H4 (cell line): ENCODE results near the gene UXT. TPM values are rescaled to one million over a fixed set of nuclear protein-coding genes. Genes with fewer than 3 reads are reported as not detected.
"Not testable (repeated sequence)": the region's sequence is repeated elsewhere in the genome, so short reads cannot be mapped to it uniquely, and the experiment has no call there.

Source experiments
- DNase-seq: peaks from one replicate; pipeline ENCODE4 v3.0.0-alpha.2; 2015; ENCODE audit warnings: low spot score
- total RNA-seq: library from RNA; depleted of rRNA; stranded (reverse); fragments of >200 nt; shearing (Covaris generic); gene quantifications from 2 replicates; pipeline ENCODE4 v1.2.3, GENCODE V29; 2014; rRNA removed

Gene UXT
- total RNA-seq, 1 experiment from 2014 or later = 248 TPM

DNA sequence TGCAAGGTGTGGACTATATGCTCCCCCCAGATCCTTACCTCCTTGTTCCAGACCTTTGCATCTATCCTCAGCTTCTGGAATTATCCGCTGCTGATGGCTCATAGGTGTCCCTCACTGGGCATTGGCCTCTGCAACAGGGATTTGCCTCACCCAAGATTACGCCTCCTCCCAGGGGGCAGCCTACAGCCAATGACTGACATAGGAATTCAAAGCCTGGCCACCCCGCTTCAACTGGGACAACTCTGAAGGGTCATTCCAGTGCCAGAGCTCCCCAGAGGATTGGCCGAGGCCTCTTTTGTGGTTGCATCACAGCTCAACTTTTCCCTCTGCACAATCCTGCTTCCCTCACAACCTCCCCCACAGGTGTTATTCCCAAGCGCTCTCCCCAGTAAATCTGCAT lies 44.4 kb downstream of the UXT start:
- no peak for DNase-seq

GRCh38 chrX:47613082-47613481 lies 45.9 kb downstream of the UXT start:
- no peak for DNase-seq

GRCh38 chrX:47612418-47612817 lies 46.6 kb downstream of the UXT start:
- no peak for DNase-seq

- no peak for DNase-seq
Measured at GRCh38 chrX:47611926-47612325, 47.1 kb downstream of the UXT start.

- no peak for DNase-seq
Measured at GRCh38 chrX:47611489-47611888, 47.5 kb downstream of the UXT start.

GRCh38 chrX:47610511-47610910 lies 48.5 kb downstream of the UXT start:
- no peak for DNase-seq

DNA sequence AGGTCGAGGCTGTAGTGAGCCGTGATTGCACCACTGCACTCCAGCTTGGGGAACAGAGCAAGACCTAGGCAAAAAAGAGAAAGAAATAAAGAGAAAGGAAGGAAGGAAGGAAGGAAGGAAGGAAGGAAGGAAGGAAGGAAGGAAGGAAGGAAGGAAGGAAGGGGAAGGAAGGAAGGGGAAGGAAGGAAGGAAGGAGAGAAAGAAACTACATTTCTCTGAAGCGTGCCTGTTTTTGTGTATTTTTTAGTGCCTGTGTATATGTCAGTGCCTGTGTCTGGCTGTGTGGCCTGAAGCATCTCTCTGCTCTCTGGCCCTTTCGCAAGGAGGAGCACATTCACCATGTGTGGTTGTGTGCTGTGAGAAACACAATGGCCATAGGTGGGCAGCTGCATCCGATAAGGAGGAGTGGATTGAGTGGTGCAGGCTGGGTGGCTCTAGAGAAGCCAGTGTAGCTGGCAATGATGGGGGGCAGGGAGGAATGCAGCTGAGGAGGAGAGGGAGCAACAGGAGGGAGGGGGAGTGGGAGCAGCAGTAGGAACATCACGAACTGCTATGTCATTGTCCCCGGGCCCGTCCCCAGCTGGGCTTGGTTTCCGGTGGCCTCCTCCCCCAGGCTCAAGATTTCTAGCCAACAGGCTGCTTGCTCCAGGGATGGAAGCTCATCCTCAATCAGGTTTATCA lies 50.7 kb downstream of the UXT start:
- DNase-seq = no peak

DNA sequence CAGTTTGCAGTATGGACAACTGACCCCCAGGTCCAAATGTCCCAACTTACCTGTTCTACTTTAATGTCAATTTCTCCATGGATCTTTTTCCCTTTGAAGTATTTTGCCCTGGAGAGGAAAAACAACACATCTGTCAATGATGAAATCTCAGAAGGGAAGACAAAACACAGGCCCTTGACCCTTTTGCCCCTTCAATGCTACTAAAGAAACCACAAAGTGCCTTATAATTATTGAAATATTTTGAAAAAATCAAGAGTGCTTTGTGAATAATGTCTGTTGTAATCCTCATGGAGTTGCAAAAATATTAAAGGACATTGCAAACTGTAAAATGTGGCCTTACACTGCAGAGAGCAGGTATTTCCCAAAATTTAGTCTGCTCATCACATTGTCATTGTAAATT lies 51.9 kb downstream of the UXT start:
- DNase-seq = no peak

- no peak for DNase-seq
Measured at GRCh38 chrX:47605024-47605423, 54.0 kb downstream of the UXT start.

DNA sequence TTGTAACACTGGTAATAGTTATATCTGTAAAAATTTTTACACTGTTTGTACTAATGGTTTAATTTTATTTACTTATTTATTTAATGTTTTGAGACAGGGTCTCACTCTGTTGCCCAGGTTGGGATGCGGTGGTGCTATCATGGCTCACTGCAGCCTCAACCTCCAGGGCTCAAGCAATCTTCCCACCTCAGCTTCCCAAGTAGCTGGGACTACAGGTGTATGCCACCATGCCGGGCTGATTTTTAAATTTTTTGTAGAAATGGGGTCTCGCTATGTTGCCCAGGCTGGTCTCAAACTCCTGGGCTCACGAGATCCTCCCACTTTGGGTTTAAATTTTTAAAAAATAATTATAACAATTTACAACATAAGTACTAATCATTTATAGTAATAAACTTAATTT lies 55.9 kb downstream of the UXT start:
- not testable (repeated sequence) for DNase-seq

Other genes with a start within 250 kb of the UXT start
- gene ZNF41, start 176.0 kb downstream of the UXT start, total RNA-seq = 7.6 and 9.8 TPM in 2 replicates
- 14.8 and 32.3 TPM in 2 replicates for gene ARAF, start 98.0 kb downstream of the UXT start, total RNA-seq
- gene TIMP1, start 76.7 kb downstream of the UXT start, total RNA-seq = 281 and 386 TPM in 2 replicates
- not detected in 2 replicates for gene SYN1, start 39.3 kb downstream of the UXT start, total RNA-seq
- not detected in 2 replicates for gene CFP, start 29.2 kb downstream of the UXT start, total RNA-seq
- 26.2 and 30.4 TPM in 2 replicates for gene ELK1, start 8.6 kb downstream of the UXT start, total RNA-seq
- 1.5 and 2.3 TPM in 2 replicates for gene ZNF81, start 177.7 kb upstream of the UXT start, total RNA-seq